Measurements from ENCODE around the gene FCHSD1. TPM values are rescaled to one million over a fixed set of nuclear protein-coding genes. Genes with fewer than 3 reads are reported as not detected.

FCHSD1 gene
- total and polyA plus RNA-seq, 2 of the 4 experiments (the other 2 are of a cell fraction) = 33.2 to 62.1 TPM

- peaks cover 12% of the 10 kb centered on the region for H3K9me1 ChIP-seq (ENCODE audit: insufficient read depth, low read length)
- DNase-seq (peak; percentile 61), ATAC-seq (ENCODE audit: low read depth) (peak; percentile 16)
- ChIA-PET CTCF (interaction anchor here (0.6 to 1.6 kb wide), 3 partner anchors 23 to 125 kb away, joined by 4 read pairs; partner anchors contain the start of gene DIAPH1), POLR2A (ENCODE audit: unreplicated experiment) (no interaction called here)
- no peak overlapping the region for H3K4me2 ChIP-seq (ENCODE audit: low read depth, low read length)
- H2AK5ac ChIP-seq (ENCODE audit: low read depth, low read length) = no peak overlapping the region
- H3K36me3 ChIP-seq (ENCODE audit: control insufficient read depth, insufficient read depth, low read length) = peaks cover 31% of the 10 kb centered on the region
- H3K18ac ChIP-seq (ENCODE audit: low read depth, low read length) = no peak overlapping the region
- peaks cover 4% of the 10 kb centered on the region; the same call in 1 of the 2 replicates for H3K4me1 ChIP-seq (ENCODE audit: control insufficient read depth, insufficient read depth, low read length)
- no peak overlapping the region for H2AFZ ChIP-seq (replicated peaks; ENCODE audit: low read length, poor library complexity)
- H4K20me1 ChIP-seq (ENCODE audit: insufficient read depth, low read length) = peaks cover 5% of the 10 kb centered on the region; the same call in 1 of the 2 replicates
- in situ Hi-C loops (cut with MboI; ENCODE audit: low sequenced_read_pairs) = no loop called here
- intact Hi-C loops (cut with micrococcal nuclease) = loop anchor here (1.0 kb wide), 1 partner anchor 49 kb away; no protein-coding TSS in a partner anchor
- WGBS, 2 experiments (ENCODE audit: extremely low coverage in 2 of 2, insufficient read length in 1 of 2) = no CpG with 5 or more reads among the region's 2 CpGs
- H2BK20ac ChIP-seq (ENCODE audit: low read depth, low read length) = no peak overlapping the region
- H3K23ac ChIP-seq (ENCODE audit: low read depth, low read length) = no peak overlapping the region
- H3K79me1 ChIP-seq (ENCODE audit: low read depth in 1 of 2, low read length in 2 of 2) = peaks cover 0 to 15% of the 10 kb centered on the region in 2 experiments; a peak in 1 of 4 replicates
- H3K4me3 ChIP-seq (ENCODE audit: insufficient read depth, low read depth, low read length) = no peak overlapping the region
- H3K4ac ChIP-seq (ENCODE audit: low read depth, low read length) = no peak overlapping the region
- no peak overlapping the region for H3K9ac ChIP-seq (ENCODE audit: low read depth, low read length)
- H4K91ac ChIP-seq (ENCODE audit: insufficient read depth, low read depth, low read length) = no peak overlapping the region
- H2AK9ac ChIP-seq (replicated peaks; ENCODE audit: low read depth, low read length, poor library complexity) = no peak overlapping the region
- no peaks in the 10 kb centered on the region for H3K27me3 ChIP-seq (ENCODE audit: control insufficient read depth, insufficient read depth, low read length)
- no peak overlapping the region for H4K5ac ChIP-seq (ENCODE audit: low read depth, low read length)
- H2BK15ac ChIP-seq (ENCODE audit: low read depth, low read length) = no peak overlapping the region
- no peaks in the 10 kb centered on the region for H3K9me3 ChIP-seq (ENCODE audit: control insufficient read depth, insufficient read depth, low read length)
- H3K14ac ChIP-seq (replicated peaks; ENCODE audit: low read depth, low read length) = no peak overlapping the region
- H2BK5ac ChIP-seq (ENCODE audit: low read depth, low read length, poor library complexity, severe bottlenecking) = no peak overlapping the region
- dilution Hi-C loops (cut with HindIII; ENCODE audit: low sequenced_read_pairs, unreplicated experiment) = no loop called here
- no TSS peak for BruUV-seq (replicated peaks)
- no peak overlapping the region for H3K56ac ChIP-seq (ENCODE audit: extremely low read depth, insufficient read depth, low read length)
- H3K27ac ChIP-seq (ENCODE audit: insufficient read depth, low read length) = no peak overlapping the region
- no peak overlapping the region for H4K8ac ChIP-seq (ENCODE audit: low read depth in 2 of 2, low read length in 2 of 2)
- no peak overlapping the region for H2BK120ac ChIP-seq (ENCODE audit: low read depth, low read length)
- TF ChIP-seq CTCF (conservative IDR thresholded peaks at IDR 0.05; ENCODE audit: low read depth, low read length) (peak; percentile 45), MAFK (IDR thresholded peaks at IDR 0.05; ENCODE audit: low read depth, low read length) (no peak), RFX5 (IDR thresholded peaks at IDR 0.05; ENCODE audit: low read depth, low read length) (no peak), CEBPB (IDR thresholded peaks at IDR 0.05; ENCODE audit: low read depth, low read length) (no peak), ELK1 (IDR thresholded peaks at IDR 0.05; ENCODE audit: borderline replicate concordance, low read depth, low read length) (no peak), RCOR1 (IDR thresholded peaks at IDR 0.05; ENCODE audit: insufficient replicate concordance, low read length) (no peak), FOS (IDR thresholded peaks at IDR 0.05; ENCODE audit: low read depth, low read length) (0 out of 2 replicates have a peak, but pooled peaks have one; percentile 25), RAD21 (IDR thresholded peaks at IDR 0.05; ENCODE audit: low read length) (0 out of 2 replicates have a peak, but pooled peaks have one; percentile 28), USF2 (IDR thresholded peaks at IDR 0.05; ENCODE audit: low read depth, low read length) (no peak), POLR2A (IDR thresholded peaks at IDR 0.05; ENCODE audit: low read depth, low read length) (no peak), MXI1 (IDR thresholded peaks at IDR 0.05; ENCODE audit: borderline replicate concordance, low read depth, low read length) (no peak), BHLHE40 (IDR thresholded peaks at IDR 0.05; ENCODE audit: low read depth, low read length) (no peak), CHD1 (IDR thresholded peaks at IDR 0.05; ENCODE audit: low read depth, low read length) (no peak), NFE2L2 (IDR thresholded peaks at IDR 0.05; ENCODE audit: low read depth, low read length) (peak; percentile 43; the same call in 1 of the 2 replicates), MAZ (IDR thresholded peaks at IDR 0.05; ENCODE audit: borderline replicate concordance, low read depth, low read length) (no peak)
These were observed 9.5 kb downstream of the FCHSD1 start for GRCh38 chr5:141641634-141642267.

Measured in IMR-90 (cell line).